IPS-20b (cell line): ENCODE results near the gene MAST1.
A peak's percentile ranks its signal among the peaks of the same experiment; 100 is the strongest.
"Not testable (repeated sequence)": the region's sequence is repeated elsewhere in the genome, so short reads cannot be mapped to it uniquely, and the experiment has no call there.

Experiments used
- H3K27ac ChIP-seq: one replicate; pipeline ENCODE4 v1.5.1; 2013; ENCODE audit warnings: low read length
- H3K27me3 ChIP-seq: 2 replicates; pipeline ENCODE4 v1.6.1; 2013; ENCODE audit warnings: mild to moderate bottlenecking, low read length, inconsistent platforms; ENCODE audit not compliant: insufficient read depth
- H3K36me3 ChIP-seq: 2 replicates; pipeline ENCODE4 v1.6.1; 2013; ENCODE audit warnings: low read depth, mild to moderate bottlenecking, inconsistent platforms, low read length, moderate library complexity; ENCODE audit not compliant: insufficient read depth
- H3K4me1 ChIP-seq: 2 replicates; pipeline ENCODE4 v1.6.1; 2013; ENCODE audit warnings: mild to moderate bottlenecking, control low read depth, inconsistent platforms, low read length, moderate library complexity; ENCODE audit not compliant: insufficient read depth
- H3K4me3 ChIP-seq: 2 replicates; pipeline ENCODE4 v1.5.1; 2013; ENCODE audit warnings: mild to moderate bottlenecking, low read length, inconsistent platforms
- H3K9ac ChIP-seq: 2 replicates; pipeline ENCODE4 v1.6.1; 2013; ENCODE audit warnings: low read depth, mild to moderate bottlenecking, inconsistent platforms, low read length, moderate library complexity
- H3K9me3 ChIP-seq: 2 replicates; pipeline ENCODE4 v1.6.1; 2013; ENCODE audit warnings: mild to moderate bottlenecking, low read depth, low read length, inconsistent platforms; ENCODE audit not compliant: insufficient read depth

Gene MAST1

GRCh38 chr19:12804051-12804450 lies 34.3 kb upstream of the MAST1 start:
- H3K4me3 ChIP-seq = no peak overlapping the region
- no peaks in the 10 kb centered on the region for H3K9me3 ChIP-seq
- no peak overlapping the region for H3K9ac ChIP-seq
- no peak overlapping the region for H3K27ac ChIP-seq
- peaks cover 24% of the 10 kb centered on the region for H3K36me3 ChIP-seq
- H3K27me3 ChIP-seq = peaks cover 6% of the 10 kb centered on the region
- peaks cover 5% of the 10 kb centered on the region for H3K4me1 ChIP-seq

GRCh38 chr19:12806242-12807081 lies 31.9 kb upstream of the MAST1 start, which contains the start of gene RNASEH2A:
TSS of gene RNASEH2A (plus strand) at chr19:12806584. CDS start at chr19:12806674, 90 bp downstream.
- peak within 1 kb of the TSS; percentile 23 for H3K27ac ChIP-seq
- peaks cover 6% of the 10 kb centered on the region for H3K27me3 ChIP-seq
- peak within 1 kb of the TSS; percentile 97 for H3K4me3 ChIP-seq
- H3K9ac ChIP-seq = peak within 1 kb of the TSS; percentile 86
- peaks cover 23% of the 10 kb centered on the region for H3K36me3 ChIP-seq
- no peaks in the 10 kb centered on the region for H3K4me1 ChIP-seq
- H3K9me3 ChIP-seq = no peaks in the 10 kb centered on the region

DNA sequence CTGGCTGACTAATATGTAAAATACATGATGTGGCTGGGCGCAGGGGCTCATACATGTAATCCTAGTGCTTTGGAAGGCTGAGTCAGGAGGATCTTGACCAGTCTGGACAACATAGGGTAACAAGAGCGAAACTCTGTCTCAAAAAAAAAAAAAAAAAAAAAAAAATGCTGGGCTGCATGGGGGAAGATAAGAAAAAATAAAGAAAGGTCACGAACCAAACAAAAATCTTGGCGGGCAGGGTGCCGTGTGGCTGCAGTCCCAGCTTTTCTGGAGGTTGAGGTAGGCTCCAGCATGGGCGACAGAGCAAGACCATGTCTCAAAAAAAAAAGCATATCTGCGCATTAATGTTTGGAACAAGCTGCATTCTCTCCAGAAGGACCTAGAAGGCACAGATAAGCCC lies 23.2 kb upstream of the MAST1 start:
- Histone ChIP-seq H3K4me3 (no peak overlapping the region), H3K4me1 (no peaks in the 10 kb centered on the region), H3K27ac (no peak overlapping the region), H3K36me3 (peaks cover 29% of the 10 kb centered on the region), H3K27me3 (no peaks in the 10 kb centered on the region), H3K9me3 (no peaks in the 10 kb centered on the region), H3K9ac (no peak overlapping the region)

- not testable (repeated sequence) for H3K4me1 ChIP-seq, H3K9me3 ChIP-seq, H3K27ac ChIP-seq, H3K27me3 ChIP-seq, H3K4me3 ChIP-seq, H3K9ac ChIP-seq
- peaks cover 17% of the 10 kb centered on the region for H3K36me3 ChIP-seq
These were observed 21.1 kb upstream of the MAST1 start for GRCh38 chr19:12817188-12817587.

GRCh38 chr19:12817810-12818209 lies 20.5 kb upstream of the MAST1 start:
- not testable (repeated sequence) for H3K9ac ChIP-seq, H3K4me1 ChIP-seq, H3K9me3 ChIP-seq, H3K4me3 ChIP-seq, H3K27ac ChIP-seq, H3K27me3 ChIP-seq
- peaks cover 14% of the 10 kb centered on the region for H3K36me3 ChIP-seq

GRCh38 chr19:12821761-12822160 lies 16.6 kb upstream of the MAST1 start:
- Histone ChIP-seq H3K9me3 (no peaks in the 10 kb centered on the region), H3K9ac (no peak overlapping the region), H3K27me3 (no peaks in the 10 kb centered on the region), H3K4me3 (no peak overlapping the region), H3K36me3 (no peaks in the 10 kb centered on the region), H3K4me1 (no peaks in the 10 kb centered on the region), H3K27ac (no peak overlapping the region)

DNA sequence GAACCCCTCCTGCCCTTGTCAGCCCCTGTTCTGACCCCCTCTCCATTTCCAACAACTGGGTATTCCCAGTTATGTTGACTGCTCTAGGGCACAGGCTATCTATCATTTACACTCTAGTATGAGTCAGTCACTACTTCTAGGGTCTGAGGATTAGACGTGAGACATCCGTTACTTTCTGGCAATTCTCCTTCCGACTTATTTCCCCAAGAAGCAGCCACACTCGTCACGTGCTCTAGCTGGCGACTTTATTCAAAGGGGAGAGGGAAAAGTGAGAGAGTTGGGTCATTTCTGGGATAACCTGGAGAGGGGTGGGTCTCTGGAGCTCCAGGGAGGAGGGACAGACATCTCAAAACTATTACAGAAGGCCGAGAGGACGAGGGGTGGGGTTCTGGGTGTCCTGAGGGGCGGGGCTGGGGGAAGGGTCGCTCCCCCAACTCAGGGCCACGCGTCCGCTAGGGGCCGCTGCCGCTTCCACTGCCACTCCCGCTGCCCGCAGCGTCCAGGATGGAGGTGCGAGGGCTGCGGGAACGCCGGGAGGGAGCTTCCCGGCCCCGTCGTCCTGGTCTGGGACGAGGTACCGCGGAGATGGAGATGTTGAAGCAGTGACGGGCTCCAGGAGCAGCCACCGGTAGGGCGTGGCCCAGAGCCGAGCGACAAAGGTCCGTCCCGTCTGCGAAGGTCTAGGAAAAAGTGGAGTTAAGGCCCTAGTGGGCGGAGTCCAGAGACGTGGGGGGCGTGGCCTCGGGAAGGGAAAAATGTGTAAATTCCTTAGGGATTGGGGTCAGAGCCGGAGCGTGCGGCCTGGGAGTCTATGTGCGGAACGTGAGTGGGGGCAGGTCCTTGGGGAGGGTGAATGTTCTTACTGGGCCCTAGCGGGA lies 12.8 kb upstream of the MAST1 start:
- no peaks in the 10 kb centered on the region for H3K9me3 ChIP-seq
- H3K36me3 ChIP-seq = no peaks in the 10 kb centered on the region
- no peak overlapping the region for H3K27ac ChIP-seq
- no peak overlapping the region; the same call in 1 of the 2 replicates for H3K9ac ChIP-seq
- H3K4me3 ChIP-seq = peak overlapping the region; percentile 65; the same call in 1 of the 2 replicates
- no peaks in the 10 kb centered on the region for H3K4me1 ChIP-seq
- peaks cover 19% of the 10 kb centered on the region for H3K27me3 ChIP-seq

DNA sequence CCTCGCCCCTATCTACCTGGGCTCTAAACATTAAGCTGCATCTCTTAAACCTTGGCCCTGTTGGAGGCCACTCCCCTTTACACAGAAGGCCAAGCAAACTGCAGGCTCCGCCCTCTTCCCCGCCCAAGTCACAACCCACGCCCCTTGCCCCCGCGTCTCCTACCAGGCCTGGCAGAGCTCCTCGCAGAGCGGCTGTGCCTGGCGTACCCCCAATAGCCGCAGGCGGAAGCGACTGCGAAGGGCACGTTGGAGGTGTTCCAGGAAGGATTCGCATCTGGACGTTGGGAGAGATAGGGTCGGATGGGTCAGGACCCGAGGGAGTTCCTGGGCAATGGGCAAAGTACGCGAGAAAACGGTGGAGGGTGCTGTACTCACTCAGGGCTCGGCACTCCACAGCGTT lies 9.8 kb upstream of the MAST1 start:
- peak overlapping the region; percentile 58; the same call in 1 of the 2 replicates for H3K4me3 ChIP-seq
- H3K36me3 ChIP-seq = no peaks in the 10 kb centered on the region
- peak overlapping the region; percentile 38; the same call in 1 of the 2 replicates for H3K9ac ChIP-seq
- peaks cover 48% of the 10 kb centered on the region for H3K27me3 ChIP-seq
- H3K27ac ChIP-seq = no peak overlapping the region
- peaks cover 4% of the 10 kb centered on the region; the same call in 1 of the 2 replicates for H3K4me1 ChIP-seq
- H3K9me3 ChIP-seq = no peaks in the 10 kb centered on the region

- H3K27ac ChIP-seq = no peak overlapping the region
- no peaks in the 10 kb centered on the region for H3K9me3 ChIP-seq
- H3K9ac ChIP-seq = no peak overlapping the region
- H3K4me3 ChIP-seq = peak overlapping the region; percentile 54; the same call in 1 of the 2 replicates
- H3K27me3 ChIP-seq = peaks cover 87% of the 10 kb centered on the region
- peaks cover 4% of the 10 kb centered on the region; the same call in 1 of the 2 replicates for H3K4me1 ChIP-seq
- no peaks in the 10 kb centered on the region for H3K36me3 ChIP-seq
These were observed 4.9 kb upstream of the MAST1 start for GRCh38 chr19:12833418-12833737.

- Histone ChIP-seq H3K9me3 (no peaks in the 10 kb centered on the region), H3K9ac (peak overlapping the region; percentile 33; the same call in 1 of the 2 replicates), H3K4me1 (peaks cover 4% of the 10 kb centered on the region; the same call in 1 of the 2 replicates), H3K4me3 (peak overlapping the region; percentile 65), H3K27ac (no peak overlapping the region), H3K36me3 (no peaks in the 10 kb centered on the region), H3K27me3 (peaks cover 85% of the 10 kb centered on the region)
These were observed 4.4 kb upstream of the MAST1 start for GRCh38 chr19:12833738-12834565.

DNA sequence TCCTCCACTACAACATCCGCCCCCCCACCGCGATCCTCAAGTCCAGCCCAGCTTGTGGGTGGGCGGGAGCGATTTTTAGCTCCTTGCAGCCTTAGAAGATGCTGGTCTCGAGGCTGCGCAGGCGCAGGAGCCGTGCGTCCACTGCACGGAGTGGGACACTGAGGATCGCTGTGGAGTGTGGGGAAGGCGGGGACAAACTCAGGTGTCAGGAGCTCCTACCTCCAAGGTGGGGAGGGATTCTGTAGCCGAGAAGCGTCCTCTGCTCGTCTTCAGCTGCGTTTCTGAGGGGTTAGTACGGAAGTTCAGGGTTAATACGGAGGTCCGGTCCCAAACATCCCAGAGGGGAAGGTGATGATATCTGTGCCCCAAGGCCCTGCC lies 3.8 kb upstream of the MAST1 start, which contains the start of gene RTBDN:
TSS of gene RTBDN (minus strand) at position 14 of the 378 bp plus-strand sequence. CDS start 4,600 bp downstream, outside the sequence.
- no peaks in the 10 kb centered on the region for H3K36me3 ChIP-seq
- H3K27me3 ChIP-seq = peaks cover 86% of the 10 kb centered on the region
- peak within 1 kb of the TSS; percentile 33; the same call in 1 of the 2 replicates for H3K9ac ChIP-seq
- peaks cover 4% of the 10 kb centered on the region; the same call in 1 of the 2 replicates for H3K4me1 ChIP-seq
- peak within 1 kb of the TSS; percentile 65 for H3K4me3 ChIP-seq
- H3K9me3 ChIP-seq = no peaks in the 10 kb centered on the region
- H3K27ac ChIP-seq = no peak within 1 kb of the TSS
